ENCODE measurements around the gene LRRC1.

The LRRC1 gene

DNA sequence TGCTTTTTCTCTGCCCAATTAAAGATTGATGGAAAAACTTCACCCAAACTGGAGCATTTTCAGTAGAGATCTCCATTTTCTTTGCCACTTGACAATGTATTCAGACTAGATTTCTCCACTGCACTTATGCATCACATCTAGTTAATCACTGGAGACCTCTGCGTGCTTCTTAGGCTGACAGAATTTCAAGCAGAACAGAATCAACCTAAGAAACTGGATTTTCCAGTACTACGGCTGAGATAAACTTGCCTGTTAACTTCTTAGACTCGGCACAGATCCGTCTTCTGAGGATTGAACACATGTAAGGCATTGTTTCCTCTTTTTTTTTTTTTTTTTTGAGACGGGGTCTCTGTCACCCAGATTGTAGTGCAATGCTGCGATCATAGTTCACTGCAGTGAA is 139.2 kb downstream of the LRRC1 start:
- TF ChIP-seq, protein P1, sequence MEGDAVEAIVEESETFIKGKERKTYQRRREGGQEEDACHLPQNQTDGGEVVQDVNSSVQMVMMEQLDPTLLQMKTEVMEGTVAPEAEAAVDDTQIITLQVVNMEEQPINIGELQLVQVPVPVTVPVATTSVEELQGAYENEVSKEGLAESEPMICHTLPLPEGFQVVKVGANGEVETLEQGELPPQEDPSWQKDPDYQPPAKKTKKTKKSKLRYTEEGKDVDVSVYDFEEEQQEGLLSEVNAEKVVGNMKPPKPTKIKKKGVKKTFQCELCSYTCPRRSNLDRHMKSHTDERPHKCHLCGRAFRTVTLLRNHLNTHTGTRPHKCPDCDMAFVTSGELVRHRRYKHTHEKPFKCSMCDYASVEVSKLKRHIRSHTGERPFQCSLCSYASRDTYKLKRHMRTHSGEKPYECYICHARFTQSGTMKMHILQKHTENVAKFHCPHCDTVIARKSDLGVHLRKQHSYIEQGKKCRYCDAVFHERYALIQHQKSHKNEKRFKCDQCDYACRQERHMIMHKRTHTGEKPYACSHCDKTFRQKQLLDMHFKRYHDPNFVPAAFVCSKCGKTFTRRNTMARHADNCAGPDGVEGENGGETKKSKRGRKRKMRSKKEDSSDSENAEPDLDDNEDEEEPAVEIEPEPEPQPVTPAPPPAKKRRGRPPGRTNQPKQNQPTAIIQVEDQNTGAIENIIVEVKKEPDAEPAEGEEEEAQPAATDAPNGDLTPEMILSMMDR (IDR thresholded peaks at IDR 0.05; ENCODE audit: low read depth, low read length), result no peak
- H3K4me3 ChIP-seq (ENCODE audit: low read depth, low read length), result no peak overlapping the region
- H3K36me3 ChIP-seq, result no peaks in the 10 kb centered on the region
- H3K27ac ChIP-seq, result no peak overlapping the region
- no peak for DNase-seq
- H3K9me3 ChIP-seq (ENCODE audit: severe bottlenecking), result no peaks in the 10 kb centered on the region
- no peaks in the 10 kb centered on the region for H3K27me3 ChIP-seq (ENCODE audit: insufficient read depth, low read depth, severe bottlenecking)

DNA sequence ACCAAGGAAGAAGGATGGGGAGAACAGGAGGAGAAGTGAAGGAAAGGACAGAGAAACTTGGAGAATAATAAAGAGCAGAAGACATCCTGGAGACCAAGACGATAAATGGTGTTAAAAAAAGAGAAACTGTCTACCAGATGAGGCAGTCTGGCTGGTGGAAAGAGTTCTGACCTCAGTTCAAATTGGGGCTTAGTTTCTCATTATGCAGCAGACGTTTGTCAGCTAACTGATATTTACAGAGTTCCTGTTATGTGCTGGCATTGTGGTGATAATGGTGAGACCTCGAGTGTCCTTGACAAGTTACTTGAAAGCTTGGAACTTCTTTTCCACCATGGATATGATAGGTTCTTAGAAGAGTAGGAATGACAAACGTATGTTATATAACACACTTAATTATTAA is 142.7 kb downstream of the LRRC1 start:
- Histone ChIP-seq H3K27ac (no peak overlapping the region), H3K36me3 (no peaks in the 10 kb centered on the region), H3K9me3 (ENCODE audit: severe bottlenecking) (no peaks in the 10 kb centered on the region), H3K27me3 (ENCODE audit: insufficient read depth, low read depth, severe bottlenecking) (no peaks in the 10 kb centered on the region), H3K4me3 (ENCODE audit: low read depth, low read length) (no peak overlapping the region)
- DNase-seq, result no peak
- TF ChIP-seq, protein P1 (IDR thresholded peaks at IDR 0.05; ENCODE audit: low read depth, low read length), result no peak

DNA sequence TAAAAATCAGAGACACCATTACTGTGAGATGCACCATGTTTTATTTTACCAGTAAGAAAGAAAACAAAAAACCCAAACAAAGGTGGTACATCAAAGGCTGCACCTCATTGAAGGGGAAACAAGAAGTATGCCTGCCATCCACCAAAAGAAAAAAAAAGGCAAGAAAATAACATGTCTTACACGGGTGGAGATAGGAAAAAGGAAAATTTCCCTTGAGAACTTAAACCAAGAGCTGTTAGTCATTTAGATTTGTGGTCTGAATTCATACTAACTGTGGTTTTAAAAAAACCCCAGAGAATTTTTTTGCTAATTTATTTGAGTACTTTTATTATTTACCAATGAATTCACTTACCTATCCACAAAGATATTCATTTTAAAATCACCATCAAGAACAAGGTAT is 144.0 kb downstream of the LRRC1 start:
- no peaks in the 10 kb centered on the region for H3K9me3 ChIP-seq (ENCODE audit: severe bottlenecking)
- no peak overlapping the region for H3K4me3 ChIP-seq (ENCODE audit: low read depth, low read length)
- no peak overlapping the region for H3K27ac ChIP-seq
- no peaks in the 10 kb centered on the region for H3K27me3 ChIP-seq (ENCODE audit: insufficient read depth, low read depth, severe bottlenecking)
- no peak for DNase-seq
- no peaks in the 10 kb centered on the region for H3K36me3 ChIP-seq
- TF ChIP-seq, protein P1 (IDR thresholded peaks at IDR 0.05; ENCODE audit: low read depth, low read length), result no peak

DNA sequence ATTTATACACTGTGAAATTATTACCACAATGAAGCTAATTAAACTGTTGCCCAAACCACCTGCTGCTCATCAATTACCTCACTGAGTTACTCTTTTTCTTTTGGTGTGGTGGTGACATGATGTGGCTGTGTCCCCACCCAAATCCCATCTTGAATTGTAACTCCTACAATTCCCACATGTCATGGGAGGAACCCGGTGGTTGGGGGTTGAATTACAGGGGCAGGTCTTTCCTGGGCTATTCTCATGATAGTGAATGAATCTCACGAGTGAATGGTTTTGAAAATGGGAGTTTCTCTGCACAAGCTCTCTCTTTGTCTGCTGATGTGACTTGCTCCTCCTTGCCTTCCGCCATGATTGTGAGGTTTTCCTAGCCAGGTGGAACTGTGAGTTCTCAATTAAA is 145.0 kb downstream of the LRRC1 start:
- TF ChIP-seq, protein P1 (IDR thresholded peaks at IDR 0.05; ENCODE audit: low read depth, low read length), result no peak
- no peak overlapping the region for H3K4me3 ChIP-seq (ENCODE audit: low read depth, low read length)
- H3K9me3 ChIP-seq (ENCODE audit: severe bottlenecking), result no peaks in the 10 kb centered on the region
- no peaks in the 10 kb centered on the region for H3K27me3 ChIP-seq (ENCODE audit: insufficient read depth, low read depth, severe bottlenecking)
- no peak for DNase-seq
- H3K27ac ChIP-seq, result no peak overlapping the region
- no peaks in the 10 kb centered on the region for H3K36me3 ChIP-seq

DNA sequence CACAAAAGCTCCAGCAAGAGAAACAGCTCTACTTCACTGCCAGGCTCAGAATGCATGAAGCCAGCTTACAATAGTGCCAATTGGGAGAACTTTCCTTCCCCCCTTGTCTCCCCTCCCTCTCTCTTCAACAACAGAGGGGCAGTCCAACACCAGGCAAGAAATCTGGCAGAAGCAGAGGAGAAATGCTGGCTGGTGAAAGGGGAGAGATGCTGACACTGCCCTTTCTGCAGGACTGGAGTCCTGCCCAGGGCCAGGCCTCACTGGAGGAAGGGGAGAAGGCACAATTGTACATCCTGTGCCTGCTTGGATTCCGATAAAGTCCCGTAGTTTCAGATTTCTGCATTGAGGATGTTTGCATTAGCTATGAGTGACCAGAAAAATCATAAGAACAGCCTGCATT is 148.6 kb downstream of the LRRC1 start:
- peaks cover 7% of the 10 kb centered on the region for H3K9me3 ChIP-seq (ENCODE audit: severe bottlenecking)
- no peaks in the 10 kb centered on the region for H3K36me3 ChIP-seq
- TF ChIP-seq, protein P1 (IDR thresholded peaks at IDR 0.05; ENCODE audit: low read depth, low read length), result no peak
- H3K27ac ChIP-seq, result no peak overlapping the region
- H3K4me3 ChIP-seq (ENCODE audit: low read depth, low read length), result no peak overlapping the region
- peaks cover 9% of the 10 kb centered on the region for H3K27me3 ChIP-seq (ENCODE audit: insufficient read depth, low read depth, severe bottlenecking)
- no peak for DNase-seq

DNA sequence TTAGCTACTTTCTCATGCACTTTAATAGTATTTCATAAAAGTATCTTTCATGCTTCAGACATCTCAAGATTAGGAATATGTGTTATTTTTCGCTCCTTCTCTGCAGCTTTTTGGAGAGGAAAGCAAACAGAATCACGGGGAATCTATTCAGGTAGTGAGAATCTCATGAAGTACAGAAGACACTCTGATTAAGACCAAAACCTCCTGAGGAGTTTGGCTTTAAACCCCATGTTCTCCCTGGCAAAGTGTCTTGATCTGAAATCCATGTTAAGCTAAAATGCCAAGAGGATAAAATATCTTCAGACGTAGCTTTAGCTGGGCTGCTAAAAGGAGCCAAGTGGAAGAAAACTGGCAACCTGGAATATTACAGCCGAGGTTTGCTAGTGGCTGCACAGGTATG is 149.3 kb downstream of the LRRC1 start:
- Histone ChIP-seq H3K9me3 (ENCODE audit: severe bottlenecking) (peaks cover 8% of the 10 kb centered on the region), H3K36me3 (no peaks in the 10 kb centered on the region), H3K27me3 (ENCODE audit: insufficient read depth, low read depth, severe bottlenecking) (peaks cover 13% of the 10 kb centered on the region), H3K4me3 (ENCODE audit: low read depth, low read length) (no peak overlapping the region), H3K27ac (no peak overlapping the region)
- TF ChIP-seq, protein P1 (IDR thresholded peaks at IDR 0.05; ENCODE audit: low read depth, low read length), result no peak
- DNase-seq, result no peak
